CD4-positive, alpha-beta T cell treated with Interleukin-12 subunit alpha and Interleukin-12 subunit beta, for 1 hour (primary cell): ENCODE measurements around the gene HLA-DRA.
A peak's percentile ranks its signal among the peaks of the same experiment; 100 is the strongest.

Experiments used
- DNase-seq: peaks from one replicate; pipeline ENCODE4 v3.0.0-alpha.2; 2020

HLA-DRA gene

GRCh38 chr6:32439602-32440214 is at the start of gene HLA-DRA:
Gene HLA-DRA, plus strand, starts transcription at chr6:32439887. Its CDS starts 64 bp downstream, at chr6:32439951.
- DNase-seq, result peak; percentile 88

DNA sequence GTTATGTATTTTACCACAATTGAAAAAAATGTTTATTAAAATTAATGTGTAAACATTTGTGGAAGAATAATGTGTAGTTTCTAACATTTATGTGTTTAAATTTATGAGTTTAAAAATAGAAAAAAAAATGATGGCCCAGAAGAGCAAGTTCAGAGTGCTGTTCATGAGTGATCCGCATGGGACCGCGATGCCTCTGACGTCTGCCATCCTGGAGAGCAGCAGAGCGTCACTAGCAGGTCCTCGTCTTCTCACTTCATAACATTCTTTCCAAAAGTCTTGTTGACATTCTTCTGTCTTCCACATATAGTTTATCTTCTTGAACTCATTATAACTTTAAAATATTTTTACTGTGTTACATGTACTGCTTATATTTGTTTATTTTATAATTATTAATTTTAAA is 48.2 kb upstream of the HLA-DRA start:
- DNase-seq, result no peak

DNA sequence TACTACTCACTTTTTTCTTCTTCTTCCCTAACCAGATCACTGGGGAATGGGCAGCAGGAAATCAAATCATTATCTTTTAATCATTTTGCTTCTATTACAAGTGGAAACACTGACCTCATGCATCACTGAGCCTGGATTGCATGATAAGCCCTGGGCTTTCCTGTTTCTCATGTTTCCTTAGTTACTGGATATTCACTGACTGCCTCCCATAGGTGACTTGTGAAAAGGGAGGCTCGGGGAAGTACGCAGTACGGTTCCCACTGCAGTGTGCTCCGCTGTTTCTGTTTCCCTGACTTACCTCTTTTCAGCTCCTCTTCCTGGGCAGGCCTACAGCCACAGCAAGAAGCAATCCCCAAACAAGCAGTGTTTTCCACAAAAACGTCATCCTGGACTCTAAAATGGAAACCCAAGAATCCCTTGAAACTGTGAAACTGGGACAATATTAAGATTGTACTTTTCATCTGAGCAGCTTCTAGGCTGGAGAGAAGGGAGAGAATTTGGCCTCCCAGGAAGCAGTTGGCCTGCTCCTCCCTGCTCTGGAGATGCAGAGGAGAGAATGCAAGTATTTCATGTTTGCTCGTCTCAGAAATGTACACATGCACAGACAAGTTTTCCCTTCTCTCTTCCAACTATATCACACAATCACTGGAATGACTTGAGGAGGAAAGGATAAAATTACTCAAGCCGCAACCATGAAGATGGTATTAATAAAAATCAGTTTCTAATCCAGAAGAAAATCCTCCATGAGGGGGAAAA is 45.8 kb upstream of the HLA-DRA start:
- DNase-seq, result no peak

- no peak for DNase-seq
Measured at GRCh38 chr6:32396028-32396427, 43.7 kb upstream of the HLA-DRA start.

DNA sequence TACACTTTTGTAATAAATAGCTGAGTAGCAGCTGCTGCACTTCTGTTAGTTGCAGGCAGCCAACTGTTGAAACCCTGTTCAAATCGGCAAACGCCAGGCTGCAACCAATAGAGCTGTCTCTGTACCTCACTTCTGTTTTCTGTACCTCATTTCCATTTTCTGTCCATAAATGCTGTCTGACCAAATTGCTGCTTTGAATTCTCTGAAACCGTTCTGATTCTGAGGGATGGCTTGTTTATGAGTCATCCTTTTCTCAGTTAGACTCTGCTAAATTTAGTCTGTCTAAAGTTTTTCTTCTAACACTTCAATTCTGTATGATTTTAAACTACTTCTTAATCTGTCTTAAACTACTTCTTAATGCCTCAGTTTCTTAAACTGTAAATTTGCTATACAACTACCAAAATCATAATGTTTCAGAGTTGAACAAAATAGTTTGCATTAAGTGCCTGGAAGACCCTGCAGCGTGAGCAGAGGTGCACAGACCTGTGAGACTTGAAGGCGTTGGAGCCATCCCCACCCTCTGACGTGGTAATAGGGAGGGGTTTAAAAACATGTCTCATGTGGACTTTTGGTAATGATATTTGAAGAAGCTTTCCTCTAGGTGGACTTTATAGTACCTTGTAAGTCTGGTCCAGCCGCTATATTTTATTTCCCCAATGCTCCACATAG is 42.3 kb upstream of the HLA-DRA start:
- DNase-seq, result no peak

DNA sequence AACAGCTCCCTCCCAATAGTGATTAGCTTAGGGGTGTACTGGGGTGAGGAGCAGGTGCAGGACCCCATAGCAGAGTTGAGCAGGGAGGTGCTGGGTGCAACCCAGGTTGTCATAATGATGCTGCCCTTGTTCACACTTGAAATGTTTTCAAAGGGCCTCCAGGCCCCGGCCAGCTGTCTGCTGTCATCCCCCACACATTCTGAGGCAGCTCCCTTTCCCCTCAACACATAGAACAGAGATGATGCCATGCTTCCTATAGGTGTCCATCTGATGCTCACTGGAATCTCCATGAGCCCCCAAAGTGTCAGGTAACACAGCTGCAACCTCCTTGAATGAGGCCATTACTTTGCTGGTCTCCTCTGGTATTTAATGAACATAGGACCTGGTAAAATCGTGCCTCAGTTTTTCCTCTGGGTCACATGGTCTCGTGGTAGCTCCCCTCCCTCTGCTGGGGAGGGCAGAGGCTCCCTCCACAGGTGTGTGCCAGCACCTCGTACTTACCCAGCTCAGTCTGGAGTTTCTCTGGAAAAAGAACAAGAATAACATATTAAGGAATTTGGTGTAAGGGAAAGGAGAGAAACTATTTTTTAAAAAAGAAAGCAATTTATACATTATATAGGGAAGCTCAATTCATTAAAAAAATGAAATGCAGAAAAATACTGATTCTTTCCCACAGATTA is 38.3 kb upstream of the HLA-DRA start:
- DNase-seq, result no peak

- DNase-seq, result no peak
Measured at GRCh38 chr6:32402812-32403211, 36.9 kb upstream of the HLA-DRA start.

GRCh38 chr6:32405656-32406055 is 34.0 kb upstream of the HLA-DRA start:
- DNase-seq, result no peak

- no peak for DNase-seq
Measured at GRCh38 chr6:32406197-32406596, 33.5 kb upstream of the HLA-DRA start.

DNA sequence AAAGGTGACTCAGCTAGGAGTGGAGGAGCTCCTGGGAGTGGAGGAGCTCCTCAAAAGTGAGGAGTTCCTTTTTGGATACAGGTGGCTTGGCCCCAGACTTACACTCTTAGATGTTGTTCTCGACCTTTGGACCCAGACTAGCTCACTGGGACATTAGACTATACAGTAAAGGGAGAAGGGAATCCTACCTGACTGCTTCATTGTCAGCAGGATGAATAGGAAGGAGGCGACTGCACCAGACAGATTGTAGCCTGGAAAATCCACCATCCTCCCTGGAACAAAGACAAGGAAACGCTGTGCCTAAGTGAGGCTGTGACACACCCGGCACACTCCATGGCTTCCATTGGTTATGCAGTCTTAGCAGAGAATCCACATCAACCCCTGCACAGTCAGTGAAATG is 32.8 kb upstream of the HLA-DRA start, which contains the start of gene BTNL2:
Gene BTNL2 (minus strand): TSS at position 325 of the 400 bp plus-strand sequence. CDS start 58 bp downstream, at position 267.
- DNase-seq, result no peak

- no peak for DNase-seq
Measured at GRCh38 chr6:32410906-32411305, 28.8 kb upstream of the HLA-DRA start.

DNA sequence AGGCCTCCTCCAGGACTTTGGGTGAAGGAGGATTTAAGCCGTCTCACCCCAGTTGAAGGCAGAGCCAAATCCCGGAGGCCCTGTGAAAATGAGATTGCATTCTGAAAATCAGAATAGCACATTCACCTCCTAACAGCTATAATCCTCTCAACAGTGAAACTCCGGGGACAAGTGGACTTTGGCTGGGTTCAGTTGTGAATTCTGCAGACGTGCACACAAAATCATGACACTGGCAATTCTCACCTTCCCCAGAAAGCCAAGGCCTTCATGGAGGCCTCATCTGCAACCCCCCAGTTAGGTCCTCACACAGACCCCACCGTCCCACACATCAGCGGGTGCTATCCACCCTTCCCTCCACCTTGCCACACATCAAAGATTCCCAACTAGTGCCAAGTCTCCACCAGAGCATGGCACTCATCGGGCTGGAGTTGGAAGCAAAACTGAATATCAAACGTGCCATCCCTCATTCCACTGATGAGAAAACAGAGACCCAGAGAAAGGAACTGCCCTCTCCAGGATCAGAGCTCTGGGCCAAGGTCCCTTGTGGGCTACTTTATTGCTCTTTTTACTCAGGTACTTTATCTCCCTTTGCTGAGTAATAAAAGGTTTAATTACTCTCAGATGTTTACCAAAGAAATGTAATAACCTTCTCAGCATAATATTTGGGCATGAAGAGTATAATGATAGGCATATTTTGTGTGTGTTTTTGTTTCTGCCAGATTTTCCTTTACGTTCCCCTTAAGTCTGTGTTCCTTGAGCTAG is 27.9 kb upstream of the HLA-DRA start:
- no peak for DNase-seq

- peak; percentile 82 for DNase-seq
Measured at GRCh38 chr6:32413427-32414047, 26.1 kb upstream of the HLA-DRA start.

DNA sequence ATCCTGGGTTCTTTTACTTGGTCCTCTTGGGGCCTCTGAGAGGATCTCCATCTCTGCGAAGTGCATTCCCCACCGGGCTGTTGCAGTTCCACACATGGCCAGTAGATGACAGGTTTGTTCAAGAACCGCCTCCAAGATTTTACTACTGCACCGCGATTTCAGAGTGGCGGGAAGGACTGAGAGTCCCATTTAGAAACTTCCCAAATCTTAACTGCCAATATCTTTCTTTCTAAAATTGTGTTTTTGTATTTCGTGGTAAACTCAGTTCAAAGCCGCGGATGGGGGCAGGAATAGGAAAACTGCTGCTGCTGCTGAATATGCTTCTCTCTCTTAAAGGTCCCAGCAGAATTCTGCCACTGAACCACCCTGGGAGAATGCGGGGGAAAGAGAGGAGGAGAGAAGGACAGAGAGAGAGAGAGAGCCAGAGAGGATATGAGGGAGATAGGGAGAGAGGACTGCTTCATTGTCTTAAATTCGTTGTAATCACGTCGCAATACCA is 24.1 kb upstream of the HLA-DRA start:
- DNase-seq, result peak; percentile 79

DNA sequence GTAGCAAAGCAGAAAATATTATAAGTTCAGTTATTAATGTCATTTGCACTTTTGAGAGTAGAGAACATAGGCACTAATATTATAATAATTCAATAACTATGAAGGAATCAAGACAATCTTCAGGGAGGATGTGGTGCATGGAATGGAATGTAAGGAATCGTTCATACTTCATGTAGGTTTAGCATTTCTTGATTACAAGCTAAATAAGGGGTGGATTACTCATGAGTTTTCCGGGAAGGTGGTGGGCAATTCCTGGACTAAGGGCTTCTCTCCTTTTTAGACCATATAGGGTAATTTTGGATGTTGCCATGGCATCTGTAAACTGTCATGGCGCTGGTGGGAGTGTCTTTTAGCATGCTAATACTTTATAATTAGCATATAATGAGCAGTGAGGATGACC is 23.7 kb upstream of the HLA-DRA start:
- DNase-seq, result no peak

- no peak for DNase-seq
Measured at GRCh38 chr6:32424589-32425300, 14.9 kb upstream of the HLA-DRA start.

- no peak for DNase-seq
Measured at GRCh38 chr6:32426338-32426737, 13.3 kb upstream of the HLA-DRA start.

DNA sequence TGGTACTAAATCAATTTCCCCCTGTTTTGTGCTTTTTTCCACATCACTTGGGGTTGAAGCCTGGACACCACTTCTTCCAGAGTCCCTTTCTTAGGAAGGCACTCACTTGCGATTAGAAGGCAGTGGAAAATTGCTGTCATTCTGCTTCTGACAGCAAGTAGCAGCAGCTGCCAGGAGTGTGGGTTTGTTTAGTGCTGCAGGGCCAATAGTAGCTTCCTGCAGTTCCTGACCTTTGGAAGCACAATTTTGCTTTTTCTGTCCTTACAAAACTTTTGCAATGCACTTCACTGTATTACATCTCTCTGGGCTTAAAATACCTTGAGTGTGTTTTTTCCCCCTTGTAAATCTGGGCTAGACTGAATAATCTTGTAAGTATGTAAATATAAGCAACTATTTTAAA is 12.5 kb upstream of the HLA-DRA start:
- DNase-seq, result no peak

DNA sequence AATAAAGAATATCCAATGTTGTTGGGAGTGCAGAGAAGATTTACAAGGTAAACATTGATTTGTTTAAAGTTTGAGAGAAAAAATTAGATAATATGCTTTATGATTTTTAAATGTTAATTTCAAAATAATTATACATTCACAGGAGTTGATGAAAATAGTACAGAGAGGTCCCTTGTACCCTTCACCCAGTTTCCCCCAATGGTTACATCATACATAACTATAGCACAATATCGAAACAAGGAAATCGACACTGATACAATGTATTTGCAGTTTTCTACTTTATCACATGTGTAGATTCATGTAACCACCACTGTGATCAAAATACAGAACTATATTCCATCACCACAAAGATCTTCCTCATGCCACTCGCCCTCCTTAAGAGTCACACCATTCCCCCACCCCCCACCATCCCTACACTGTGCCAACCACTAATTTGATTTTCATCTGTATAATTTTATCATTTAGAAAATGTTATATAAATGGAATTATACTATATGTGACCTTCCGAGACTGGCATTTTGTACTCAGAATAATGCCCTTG is 11.7 kb upstream of the HLA-DRA start:
- DNase-seq, result no peak

GRCh38 chr6:32430179-32430578 is 9.5 kb upstream of the HLA-DRA start:
- no peak for DNase-seq

DNA sequence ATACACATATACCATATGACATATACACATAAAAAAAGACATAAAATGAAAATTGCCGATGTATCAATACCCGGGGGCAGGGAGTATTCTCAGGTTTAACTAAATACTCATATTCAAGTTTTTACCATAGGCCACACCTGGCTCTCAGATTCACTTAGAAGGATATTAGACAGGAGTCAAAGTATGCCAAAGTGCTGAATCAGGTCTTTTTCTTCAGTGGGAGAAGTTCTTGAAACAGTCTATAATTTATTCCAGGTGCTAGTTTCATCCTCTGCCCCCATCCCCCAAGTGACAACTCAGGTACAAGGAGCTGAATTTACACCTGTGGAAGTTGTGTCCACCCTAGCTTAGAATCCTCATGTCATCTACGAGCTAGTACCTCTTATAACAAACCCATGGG is 8.5 kb upstream of the HLA-DRA start:
- no peak for DNase-seq
